Measurements from ENCODE around the gene PHTF1.

- TF ChIP-seq CTCF (IDR thresholded peaks at IDR 0.05) (no peak), POLR2A (IDR thresholded peaks at IDR 0.05) (no peak)
Measured at GRCh38 chr1:113792471-113792870, 33.2 kb upstream of the PHTF1 start.

Measured in gastroesophageal sphincter (tissue), 3 donors.